ENCODE results near the gene AOPEP.

DNA sequence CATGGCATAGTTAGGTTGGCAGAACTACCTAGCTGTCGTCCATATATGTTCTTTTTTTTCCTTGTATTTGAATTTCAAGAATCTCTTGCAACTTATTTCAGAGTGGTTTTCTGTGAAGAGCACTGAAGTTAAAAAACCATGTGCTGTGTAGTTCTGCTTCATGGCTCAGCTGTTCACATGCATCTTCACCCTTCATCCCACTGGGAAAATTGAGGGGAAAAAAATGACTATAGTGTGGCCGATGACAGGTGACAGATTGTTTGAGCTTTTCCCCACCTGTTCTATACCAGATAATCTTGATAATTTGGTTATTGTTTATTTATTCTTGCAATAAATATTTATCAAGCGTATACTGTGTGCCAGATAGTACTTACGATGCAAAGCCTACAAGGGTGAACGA lies 77.8 kb downstream of the AOPEP start:
- TF ChIP-seq, protein P1, sequence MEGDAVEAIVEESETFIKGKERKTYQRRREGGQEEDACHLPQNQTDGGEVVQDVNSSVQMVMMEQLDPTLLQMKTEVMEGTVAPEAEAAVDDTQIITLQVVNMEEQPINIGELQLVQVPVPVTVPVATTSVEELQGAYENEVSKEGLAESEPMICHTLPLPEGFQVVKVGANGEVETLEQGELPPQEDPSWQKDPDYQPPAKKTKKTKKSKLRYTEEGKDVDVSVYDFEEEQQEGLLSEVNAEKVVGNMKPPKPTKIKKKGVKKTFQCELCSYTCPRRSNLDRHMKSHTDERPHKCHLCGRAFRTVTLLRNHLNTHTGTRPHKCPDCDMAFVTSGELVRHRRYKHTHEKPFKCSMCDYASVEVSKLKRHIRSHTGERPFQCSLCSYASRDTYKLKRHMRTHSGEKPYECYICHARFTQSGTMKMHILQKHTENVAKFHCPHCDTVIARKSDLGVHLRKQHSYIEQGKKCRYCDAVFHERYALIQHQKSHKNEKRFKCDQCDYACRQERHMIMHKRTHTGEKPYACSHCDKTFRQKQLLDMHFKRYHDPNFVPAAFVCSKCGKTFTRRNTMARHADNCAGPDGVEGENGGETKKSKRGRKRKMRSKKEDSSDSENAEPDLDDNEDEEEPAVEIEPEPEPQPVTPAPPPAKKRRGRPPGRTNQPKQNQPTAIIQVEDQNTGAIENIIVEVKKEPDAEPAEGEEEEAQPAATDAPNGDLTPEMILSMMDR (conservative IDR thresholded peaks at IDR 0.05): no peak
- TF ChIP-seq ZFX (IDR thresholded peaks at IDR 0.05): no peak
